Omental fat pad (tissue), 4 donors: ENCODE measurements around the gene NEU4. TPM values are rescaled to one million over a fixed set of nuclear protein-coding genes. Genes with fewer than 3 reads are reported as not detected.

Experiments used
- ATAC-seq: fragments of 150-250 bp; one replicate; pipeline ENCODE4 v1.9.1; 2016; ENCODE audit warnings: mild to moderate bottlenecking, moderate library complexity; ENCODE audit not compliant: low FRiP score
- DNase-seq: peaks from one replicate; pipeline ENCODE4 v3.0.0-alpha.2; 2019; ENCODE audit warnings: low spot score
- CTCF ChIP-seq, 3 donors: fragments of 450-650 bp; IDR thresholded peaks; one replicate each; pipeline ENCODE4 v1.5.1; 2016 to 2017; ENCODE audit warnings: antibody characterized with exemption in 3 of 3, mild to moderate bottlenecking in 3 of 3, moderate library complexity in 2 of 3
- total RNA-seq, 4 donors: library from RNA; depleted of rRNA; stranded (reverse); fragments of >200 nt; gene quantifications; one replicate each; pipeline ENCODE4 v1.1.0, GENCODE V29; 2016

Gene NEU4
- total RNA-seq, 4 donors from 2014 or later, result 0.79 to 4.4 (median 2.5) TPM

DNA sequence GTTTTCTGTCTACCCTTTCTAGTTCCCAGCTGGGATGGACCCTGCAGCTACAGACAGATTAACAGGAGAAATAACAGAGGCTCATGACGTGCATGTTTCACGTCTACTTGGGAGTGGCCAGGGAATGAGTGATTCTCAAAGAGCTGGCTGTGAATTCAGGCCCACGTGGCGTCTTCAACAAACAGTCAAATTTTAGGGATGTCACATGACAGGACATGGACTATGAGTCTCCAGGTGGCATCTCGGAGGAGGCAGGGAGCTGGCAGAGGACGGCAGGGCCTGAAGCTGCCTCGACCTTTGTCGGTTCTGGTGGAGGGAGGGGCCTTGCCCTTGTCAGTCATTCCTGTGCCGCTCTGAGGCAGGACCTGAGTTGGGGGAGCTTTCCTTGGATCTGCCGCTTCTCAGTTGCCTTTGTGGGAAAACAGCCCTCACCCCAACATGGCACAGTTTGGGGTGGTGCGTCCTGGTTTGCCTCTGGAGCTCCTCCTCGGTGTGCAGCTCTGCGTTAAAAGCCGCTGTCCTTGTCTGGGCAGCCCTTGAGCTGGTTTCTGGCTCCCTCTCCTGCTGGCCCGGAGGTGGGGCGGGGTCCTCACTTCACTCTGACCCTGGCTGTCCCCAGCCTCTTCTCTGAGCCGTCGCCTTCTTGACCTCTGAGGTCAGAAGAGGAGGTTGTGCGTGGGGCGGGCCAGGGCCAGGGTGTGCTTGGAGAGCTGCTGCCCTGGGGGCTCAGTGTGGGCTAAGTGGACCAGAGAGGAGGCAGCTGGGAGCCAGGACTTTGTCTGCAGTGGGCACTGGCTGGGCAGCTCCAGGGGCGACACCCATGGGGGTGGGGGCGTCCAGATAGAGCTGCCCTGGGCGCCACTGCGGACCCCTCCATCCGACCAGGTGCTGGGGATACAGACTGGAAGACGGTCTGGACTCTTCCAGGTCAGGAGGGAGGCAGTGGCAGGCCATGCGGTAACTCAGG lies 44.4 kb upstream of the NEU4 start:
- no peak for TF ChIP-seq CTCF (IDR thresholded peaks at IDR 0.05)
- ATAC-seq (no peak), DNase-seq (no peak)

GRCh38 chr2:241767464-241768250 lies 41.3 kb upstream of the NEU4 start:
- DNase-seq (no peak), ATAC-seq (no peak)
- TF ChIP-seq CTCF (IDR thresholded peaks at IDR 0.05), result no peak

GRCh38 chr2:241768251-241768711 lies 40.7 kb upstream of the NEU4 start:
- DNase-seq (no peak), ATAC-seq (no peak)
- TF ChIP-seq CTCF (IDR thresholded peaks at IDR 0.05), result no peak

DNA sequence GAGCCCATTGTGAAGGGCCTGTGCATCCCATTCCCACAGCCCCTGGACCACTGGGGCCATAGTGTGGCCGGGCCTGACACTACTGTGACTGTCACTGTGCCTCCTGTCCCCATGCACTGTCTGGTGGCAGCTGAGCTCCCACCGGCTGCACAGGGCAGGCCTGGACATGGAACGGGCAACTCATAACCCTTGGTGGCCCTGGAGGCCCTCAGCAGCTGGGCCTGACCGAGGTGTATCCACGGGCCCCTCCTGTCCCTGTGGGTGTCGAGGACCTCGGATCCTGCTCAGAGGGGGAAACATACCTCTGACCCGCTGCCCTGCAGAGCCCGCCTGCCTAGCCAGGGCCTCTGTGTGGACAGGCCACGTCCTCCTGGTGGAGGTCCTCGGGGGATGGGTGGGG lies 40.1 kb upstream of the NEU4 start:
- no peak for TF ChIP-seq CTCF (IDR thresholded peaks at IDR 0.05)
- ATAC-seq, result no peak
- no peak for DNase-seq

DNA sequence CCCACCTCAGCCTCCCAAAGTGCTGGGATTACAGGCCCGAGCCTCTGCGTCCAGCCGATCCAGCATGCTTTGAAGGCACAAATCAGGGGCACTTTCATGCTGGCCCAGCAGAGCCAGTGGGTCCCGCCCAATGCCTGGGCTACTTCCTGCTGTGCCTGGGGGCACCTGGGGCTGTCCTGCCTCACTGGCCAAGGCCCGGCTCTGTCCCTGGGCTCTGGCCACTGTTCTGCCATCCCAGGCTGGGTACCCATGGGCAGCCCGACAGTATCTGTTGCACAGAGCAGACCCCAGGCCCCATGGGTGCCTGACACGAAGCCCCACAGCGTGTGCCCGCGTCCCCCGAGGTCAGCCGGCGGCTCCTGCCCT lies 39.2 kb upstream of the NEU4 start:
- ATAC-seq (no peak), DNase-seq (no peak)
- no peak for TF ChIP-seq CTCF (IDR thresholded peaks at IDR 0.05)

DNA sequence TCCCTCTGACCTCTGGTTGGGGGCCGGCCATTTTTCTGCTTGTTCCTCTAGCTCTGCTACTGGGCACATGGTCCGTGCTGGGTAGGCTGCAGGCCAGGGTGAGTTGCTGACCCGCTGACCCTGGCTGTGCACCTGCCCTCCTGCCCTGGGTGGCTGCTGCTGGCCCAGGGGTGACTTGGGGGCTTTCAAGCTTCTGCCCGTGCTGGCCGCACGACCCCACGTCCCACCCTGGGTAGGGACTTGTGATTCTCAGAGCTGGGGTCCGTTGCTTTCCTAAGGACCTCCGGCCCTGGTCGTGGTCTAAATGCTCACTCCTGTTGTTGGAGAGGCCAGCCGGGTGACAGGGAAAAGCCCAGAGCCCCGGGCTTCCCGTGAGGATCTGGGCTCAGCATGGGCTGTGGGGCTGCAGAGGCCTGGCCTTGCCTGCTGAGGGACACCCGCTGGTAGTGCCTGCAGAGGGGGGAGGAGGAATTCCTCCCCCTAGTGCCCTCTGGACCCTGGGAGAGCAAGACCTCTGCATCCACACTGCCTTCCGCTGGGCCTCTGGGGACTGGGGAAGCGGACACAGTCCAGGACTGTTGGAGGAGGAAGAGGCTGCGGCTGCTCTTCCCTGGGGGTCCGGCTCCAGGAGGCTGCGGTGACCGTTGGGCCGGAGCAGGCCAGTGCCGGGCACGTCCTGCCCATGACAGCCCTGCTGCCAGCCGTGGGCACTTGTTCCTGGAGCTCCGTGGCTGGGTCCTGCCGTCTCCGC lies 38.6 kb upstream of the NEU4 start:
- no peak for TF ChIP-seq CTCF (IDR thresholded peaks at IDR 0.05)
- DNase-seq (no peak), ATAC-seq (no peak)
